ENCODE results near the gene TSPAN2.

GRCh38 chr1:115089420-115090185, at the start of gene TSPAN2:
- no peak for TF ChIP-seq CTCF (IDR thresholded peaks at IDR 0.05; ENCODE audit: low read depth, low read length, missing input control)
- TF ChIP-seq YY1 (IDR thresholded peaks at IDR 0.05) = no peak
- TF ChIP-seq RAD21 (IDR thresholded peaks at IDR 0.05) = no peak
- TF ChIP-seq MAX (IDR thresholded peaks at IDR 0.05) = no peak
- no peak for TF ChIP-seq GABPA (IDR thresholded peaks at IDR 0.05 in 1 of 2, conservative IDR thresholded peaks at IDR 0.05 in 1 of 2)
- TF ChIP-seq SP1 (IDR thresholded peaks at IDR 0.05) = no peak
- TF ChIP-seq FOXA1 (IDR thresholded peaks at IDR 0.05) = no peak
- TF ChIP-seq JUND (IDR thresholded peaks at IDR 0.05) = no peak
- no peak for TF ChIP-seq TAF1 (conservative IDR thresholded peaks at IDR 0.05)
- TF ChIP-seq REST (IDR thresholded peaks at IDR 0.05) = no peak
- no peak for TF ChIP-seq ZBTB33 (IDR thresholded peaks at IDR 0.05)
- TF ChIP-seq EGR1 (IDR thresholded peaks at IDR 0.05; ENCODE audit: low read depth in 2 of 2) = no peak
- TF ChIP-seq FOXA2 (IDR thresholded peaks at IDR 0.05) = no peak

Data from liver (tissue), 3 donors.